Measurements from ENCODE around the gene LAMA4. TPM values are rescaled to one million over a fixed set of nuclear protein-coding genes. Genes with fewer than 3 reads are reported as not detected.
"Not testable (repeated sequence)": the region's sequence is repeated elsewhere in the genome, so short reads cannot be mapped to it uniquely, and the experiment has no call there.

LAMA4 gene
- total RNA-seq, 1 experiment from 2014 or later, result 156 TPM

GRCh38 chr6:112216662-112217551 is 37.5 kb downstream of the LAMA4 start:
- peak; percentile 93 for DNase-seq (ENCODE audit: low read depth)

GRCh38 chr6:112215488-112216284 is 38.7 kb downstream of the LAMA4 start:
- DNase-seq (ENCODE audit: low read depth), result no peak

GRCh38 chr6:112214739-112215269 is 39.6 kb downstream of the LAMA4 start:
- no peak for DNase-seq (ENCODE audit: low read depth)

- DNase-seq (ENCODE audit: low read depth), result no peak
Measured at GRCh38 chr6:112210852-112211251, 43.5 kb downstream of the LAMA4 start.

GRCh38 chr6:112209131-112209530 is 45.2 kb downstream of the LAMA4 start:
- DNase-seq (ENCODE audit: low read depth), result no peak

- peak; percentile 33 for DNase-seq (ENCODE audit: low read depth)
Measured at GRCh38 chr6:112207776-112208175, 46.6 kb downstream of the LAMA4 start.

- DNase-seq (ENCODE audit: low read depth), result peak; percentile 83
Measured at GRCh38 chr6:112207131-112207530, 47.2 kb downstream of the LAMA4 start.

- DNase-seq (ENCODE audit: low read depth), result no peak
Measured at GRCh38 chr6:112206110-112206458, 48.3 kb downstream of the LAMA4 start.

GRCh38 chr6:112205427-112206109 is 48.8 kb downstream of the LAMA4 start:
- peak; percentile 96 for DNase-seq (ENCODE audit: low read depth)

GRCh38 chr6:112204350-112204706 is 50.0 kb downstream of the LAMA4 start:
- no peak for DNase-seq (ENCODE audit: low read depth)

- peak; percentile 97 for DNase-seq (ENCODE audit: low read depth)
Measured at GRCh38 chr6:112203577-112204349, 50.6 kb downstream of the LAMA4 start.

- DNase-seq (ENCODE audit: low read depth), result peak; percentile 81
Measured at GRCh38 chr6:112202639-112203341, 51.6 kb downstream of the LAMA4 start.

GRCh38 chr6:112200185-112200914 is 54.0 kb downstream of the LAMA4 start:
- not testable (repeated sequence) for DNase-seq (ENCODE audit: low read depth)

- DNase-seq (ENCODE audit: low read depth), result no peak
Measured at GRCh38 chr6:112199001-112199403, 55.4 kb downstream of the LAMA4 start.

- DNase-seq (ENCODE audit: low read depth), result no peak
Measured at GRCh38 chr6:112198582-112198981, 55.8 kb downstream of the LAMA4 start.

GRCh38 chr6:112197636-112198035 is 56.7 kb downstream of the LAMA4 start:
- DNase-seq (ENCODE audit: low read depth), result no peak

- DNase-seq (ENCODE audit: low read depth), result no peak
Measured at GRCh38 chr6:112196306-112196705, 58.1 kb downstream of the LAMA4 start.

- no peak for DNase-seq (ENCODE audit: low read depth)
Measured at GRCh38 chr6:112195166-112195565, 59.2 kb downstream of the LAMA4 start.

GRCh38 chr6:112194511-112194910 is 59.9 kb downstream of the LAMA4 start:
- DNase-seq (ENCODE audit: low read depth), result no peak

GRCh38 chr6:112193535-112194051 is 60.8 kb downstream of the LAMA4 start:
- DNase-seq (ENCODE audit: low read depth), result no peak

Data from M059J (cell line).